HG02678 (cell line): ENCODE measurements around the gene ADCY2.

Experiments
- ATAC-seq: cut with Tn5 transposase; IDR thresholded peaks from one replicate; pipeline ENCODE4 v1.9.1; 2021; ENCODE audit warnings: mild to moderate bottlenecking, moderate library complexity; ENCODE audit not compliant: unreplicated experiment

ADCY2 gene

GRCh38 chr5:7495131-7495517 is 99.2 kb downstream of the ADCY2 start:
- ATAC-seq: no peak

- no peak for ATAC-seq
These were observed 104.3 kb downstream of the ADCY2 start for GRCh38 chr5:7500256-7500655.

GRCh38 chr5:7501061-7501460 is 105.1 kb downstream of the ADCY2 start:
- no peak for ATAC-seq

- ATAC-seq: no peak
These were observed 107.6 kb downstream of the ADCY2 start for GRCh38 chr5:7503564-7503963.

GRCh38 chr5:7515284-7515914 is 119.5 kb downstream of the ADCY2 start:
- ATAC-seq: no peak

- ATAC-seq: no peak
These were observed 120.3 kb downstream of the ADCY2 start for GRCh38 chr5:7516253-7516652.

GRCh38 chr5:7517006-7517405 is 121.1 kb downstream of the ADCY2 start:
- ATAC-seq: no peak

GRCh38 chr5:7518947-7519560 is 123.1 kb downstream of the ADCY2 start:
- ATAC-seq: no peak

- ATAC-seq: no peak
These were observed 123.6 kb downstream of the ADCY2 start for GRCh38 chr5:7519564-7519963.

GRCh38 chr5:7529880-7530279 is 133.9 kb downstream of the ADCY2 start:
- ATAC-seq: no peak

GRCh38 chr5:7533941-7534340 is 138.0 kb downstream of the ADCY2 start:
- ATAC-seq: no peak

GRCh38 chr5:7534505-7534904 is 138.6 kb downstream of the ADCY2 start:
- no peak for ATAC-seq

- no peak for ATAC-seq
These were observed 141.6 kb downstream of the ADCY2 start for GRCh38 chr5:7537573-7537972.

GRCh38 chr5:7539571-7539970 is 143.6 kb downstream of the ADCY2 start:
- no peak for ATAC-seq

- ATAC-seq: no peak
These were observed 145.0 kb downstream of the ADCY2 start for GRCh38 chr5:7540736-7541485.

GRCh38 chr5:7541898-7542297 is 146.0 kb downstream of the ADCY2 start:
- no peak for ATAC-seq

- ATAC-seq: no peak
These were observed 150.6 kb downstream of the ADCY2 start for GRCh38 chr5:7546555-7546954.

- ATAC-seq: no peak
These were observed 152.7 kb downstream of the ADCY2 start for GRCh38 chr5:7548596-7548995.

- ATAC-seq: no peak
These were observed 169.6 kb downstream of the ADCY2 start for GRCh38 chr5:7565559-7565958.

- no peak for ATAC-seq
These were observed 180.2 kb downstream of the ADCY2 start for GRCh38 chr5:7576023-7576715.

- ATAC-seq: no peak
These were observed 181.4 kb downstream of the ADCY2 start for GRCh38 chr5:7577381-7577780.

GRCh38 chr5:7578071-7578470 is 182.1 kb downstream of the ADCY2 start:
- no peak for ATAC-seq
